ENCODE data around the gene IP6K3.

DNA sequence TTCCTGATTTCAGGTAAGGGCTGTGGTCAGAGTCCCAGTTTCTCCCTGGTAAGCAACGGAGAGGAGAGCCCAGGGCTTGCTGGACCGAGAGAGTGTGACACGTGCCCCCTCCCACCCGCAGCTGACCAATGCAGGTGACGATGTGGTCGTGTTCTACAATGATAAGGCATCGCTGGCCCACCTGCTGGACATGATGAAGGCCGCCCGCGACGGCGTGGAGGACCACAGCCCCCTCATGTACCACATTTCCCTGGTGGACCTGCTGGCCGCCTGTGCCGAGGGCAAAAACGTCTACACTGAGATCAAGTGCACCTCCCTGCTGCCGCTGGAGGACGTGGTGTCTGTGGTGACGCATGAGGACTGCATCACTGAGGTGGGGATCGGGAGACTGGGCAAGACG lies 66.9 kb downstream of the IP6K3 start:
- TF ChIP-seq CTCF (conservative IDR thresholded peaks at IDR 0.05; ENCODE audit: low read depth in 2 of 2): no peak
- TF ChIP-seq EZH2phosphoT487 (IDR thresholded peaks at IDR 0.05; ENCODE audit: unreplicated experiment): no peak
- no peak for TF ChIP-seq POLR2AphosphoS5 (IDR thresholded peaks at IDR 0.05; ENCODE audit: low read depth)
- TF ChIP-seq, protein P1, sequence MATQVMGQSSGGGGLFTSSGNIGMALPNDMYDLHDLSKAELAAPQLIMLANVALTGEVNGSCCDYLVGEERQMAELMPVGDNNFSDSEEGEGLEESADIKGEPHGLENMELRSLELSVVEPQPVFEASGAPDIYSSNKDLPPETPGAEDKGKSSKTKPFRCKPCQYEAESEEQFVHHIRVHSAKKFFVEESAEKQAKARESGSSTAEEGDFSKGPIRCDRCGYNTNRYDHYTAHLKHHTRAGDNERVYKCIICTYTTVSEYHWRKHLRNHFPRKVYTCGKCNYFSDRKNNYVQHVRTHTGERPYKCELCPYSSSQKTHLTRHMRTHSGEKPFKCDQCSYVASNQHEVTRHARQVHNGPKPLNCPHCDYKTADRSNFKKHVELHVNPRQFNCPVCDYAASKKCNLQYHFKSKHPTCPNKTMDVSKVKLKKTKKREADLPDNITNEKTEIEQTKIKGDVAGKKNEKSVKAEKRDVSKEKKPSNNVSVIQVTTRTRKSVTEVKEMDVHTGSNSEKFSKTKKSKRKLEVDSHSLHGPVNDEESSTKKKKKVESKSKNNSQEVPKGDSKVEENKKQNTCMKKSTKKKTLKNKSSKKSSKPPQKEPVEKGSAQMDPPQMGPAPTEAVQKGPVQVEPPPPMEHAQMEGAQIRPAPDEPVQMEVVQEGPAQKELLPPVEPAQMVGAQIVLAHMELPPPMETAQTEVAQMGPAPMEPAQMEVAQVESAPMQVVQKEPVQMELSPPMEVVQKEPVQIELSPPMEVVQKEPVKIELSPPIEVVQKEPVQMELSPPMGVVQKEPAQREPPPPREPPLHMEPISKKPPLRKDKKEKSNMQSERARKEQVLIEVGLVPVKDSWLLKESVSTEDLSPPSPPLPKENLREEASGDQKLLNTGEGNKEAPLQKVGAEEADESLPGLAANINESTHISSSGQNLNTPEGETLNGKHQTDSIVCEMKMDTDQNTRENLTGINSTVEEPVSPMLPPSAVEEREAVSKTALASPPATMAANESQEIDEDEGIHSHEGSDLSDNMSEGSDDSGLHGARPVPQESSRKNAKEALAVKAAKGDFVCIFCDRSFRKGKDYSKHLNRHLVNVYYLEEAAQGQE (IDR thresholded peaks at IDR 0.05; ENCODE audit: unreplicated experiment): no peak
- TF ChIP-seq CREB1 (CRISPR knock-in tag; IDR thresholded peaks at IDR 0.05; ENCODE audit: low read depth): no peak
- TF ChIP-seq NANOG (IDR thresholded peaks at IDR 0.05; ENCODE audit: borderline replicate concordance): no peak
- no peak for TF ChIP-seq EZH2 (IDR thresholded peaks at IDR 0.05; ENCODE audit: low read depth, unreplicated experiment)
- TF ChIP-seq ZNF331 (CRISPR knock-in tag; IDR thresholded peaks at IDR 0.05; ENCODE audit: low read depth): no peak
- TF ChIP-seq ETS1 (IDR thresholded peaks at IDR 0.05): no peak
- TF ChIP-seq STAT1 (IDR thresholded peaks at IDR 0.05; ENCODE audit: unreplicated experiment): no peak
- no peak for TF ChIP-seq ZNF114 (CRISPR knock-in tag; IDR thresholded peaks at IDR 0.05)
- no peak for TF ChIP-seq JUNB (IDR thresholded peaks at IDR 0.05; ENCODE audit: unreplicated experiment)
- TF ChIP-seq, protein P2, sequence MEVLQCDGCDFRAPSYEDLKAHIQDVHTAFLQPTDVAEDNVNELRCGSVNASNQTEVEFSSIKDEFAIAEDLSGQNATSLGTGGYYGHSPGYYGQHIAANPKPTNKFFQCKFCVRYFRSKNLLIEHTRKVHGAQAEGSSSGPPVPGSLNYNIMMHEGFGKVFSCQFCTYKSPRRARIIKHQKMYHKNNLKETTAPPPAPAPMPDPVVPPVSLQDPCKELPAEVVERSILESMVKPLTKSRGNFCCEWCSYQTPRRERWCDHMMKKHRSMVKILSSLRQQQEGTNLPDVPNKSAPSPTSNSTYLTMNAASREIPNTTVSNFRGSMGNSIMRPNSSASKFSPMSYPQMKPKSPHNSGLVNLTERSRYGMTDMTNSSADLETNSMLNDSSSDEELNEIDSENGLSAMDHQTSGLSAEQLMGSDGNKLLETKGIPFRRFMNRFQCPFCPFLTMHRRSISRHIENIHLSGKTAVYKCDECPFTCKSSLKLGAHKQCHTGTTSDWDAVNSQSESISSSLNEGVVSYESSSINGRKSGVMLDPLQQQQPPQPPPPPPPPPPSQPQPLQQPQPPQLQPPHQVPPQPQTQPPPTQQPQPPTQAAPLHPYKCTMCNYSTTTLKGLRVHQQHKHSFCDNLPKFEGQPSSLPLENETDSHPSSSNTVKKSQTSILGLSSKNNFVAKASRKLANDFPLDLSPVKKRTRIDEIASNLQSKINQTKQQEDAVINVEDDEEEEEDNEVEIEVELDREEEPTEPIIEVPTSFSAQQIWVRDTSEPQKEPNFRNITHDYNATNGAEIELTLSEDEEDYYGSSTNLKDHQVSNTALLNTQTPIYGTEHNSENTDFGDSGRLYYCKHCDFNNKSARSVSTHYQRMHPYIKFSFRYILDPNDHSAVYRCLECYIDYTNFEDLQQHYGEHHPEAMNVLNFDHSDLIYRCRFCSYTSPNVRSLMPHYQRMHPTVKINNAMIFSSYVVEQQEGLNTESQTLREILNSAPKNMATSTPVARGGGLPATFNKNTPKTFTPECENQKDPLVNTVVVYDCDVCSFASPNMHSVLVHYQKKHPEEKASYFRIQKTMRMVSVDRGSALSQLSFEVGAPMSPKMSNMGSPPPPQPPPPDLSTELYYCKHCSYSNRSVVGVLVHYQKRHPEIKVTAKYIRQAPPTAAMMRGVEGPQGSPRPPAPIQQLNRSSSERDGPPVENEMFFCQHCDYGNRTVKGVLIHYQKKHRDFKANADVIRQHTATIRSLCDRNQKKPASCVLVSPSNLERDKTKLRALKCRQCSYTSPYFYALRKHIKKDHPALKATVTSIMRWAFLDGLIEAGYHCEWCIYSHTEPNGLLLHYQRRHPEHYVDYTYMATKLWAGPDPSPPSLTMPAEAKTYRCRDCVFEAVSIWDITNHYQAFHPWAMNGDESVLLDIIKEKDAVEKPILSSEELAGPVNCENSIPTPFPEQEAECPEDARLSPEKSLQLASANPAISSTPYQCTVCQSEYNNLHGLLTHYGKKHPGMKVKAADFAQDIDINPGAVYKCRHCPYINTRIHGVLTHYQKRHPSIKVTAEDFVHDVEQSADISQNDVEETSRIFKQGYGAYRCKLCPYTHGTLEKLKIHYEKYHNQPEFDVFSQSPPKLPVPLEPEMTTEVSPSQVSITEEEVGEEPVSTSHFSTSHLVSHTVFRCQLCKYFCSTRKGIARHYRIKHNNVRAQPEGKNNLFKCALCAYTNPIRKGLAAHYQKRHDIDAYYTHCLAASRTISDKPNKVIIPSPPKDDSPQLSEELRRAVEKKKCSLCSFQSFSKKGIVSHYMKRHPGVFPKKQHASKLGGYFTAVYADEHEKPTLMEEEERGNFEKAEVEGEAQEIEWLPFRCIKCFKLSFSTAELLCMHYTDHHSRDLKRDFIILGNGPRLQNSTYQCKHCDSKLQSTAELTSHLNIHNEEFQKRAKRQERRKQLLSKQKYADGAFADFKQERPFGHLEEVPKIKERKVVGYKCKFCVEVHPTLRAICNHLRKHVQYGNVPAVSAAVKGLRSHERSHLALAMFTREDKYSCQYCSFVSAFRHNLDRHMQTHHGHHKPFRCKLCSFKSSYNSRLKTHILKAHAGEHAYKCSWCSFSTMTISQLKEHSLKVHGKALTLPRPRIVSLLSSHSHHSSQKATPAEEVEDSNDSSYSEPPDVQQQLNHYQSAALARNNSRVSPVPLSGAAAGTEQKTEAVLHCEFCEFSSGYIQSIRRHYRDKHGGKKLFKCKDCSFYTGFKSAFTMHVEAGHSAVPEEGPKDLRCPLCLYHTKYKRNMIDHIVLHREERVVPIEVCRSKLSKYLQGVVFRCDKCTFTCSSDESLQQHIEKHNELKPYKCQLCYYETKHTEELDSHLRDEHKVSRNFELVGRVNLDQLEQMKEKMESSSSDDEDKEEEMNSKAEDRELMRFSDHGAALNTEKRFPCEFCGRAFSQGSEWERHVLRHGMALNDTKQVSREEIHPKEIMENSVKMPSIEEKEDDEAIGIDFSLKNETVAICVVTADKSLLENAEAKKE (CRISPR knock-in tag; IDR thresholded peaks at IDR 0.05): no peak

All from GM23338 (cell line).